Measurements from ENCODE around the gene CAMKK1.

DNA sequence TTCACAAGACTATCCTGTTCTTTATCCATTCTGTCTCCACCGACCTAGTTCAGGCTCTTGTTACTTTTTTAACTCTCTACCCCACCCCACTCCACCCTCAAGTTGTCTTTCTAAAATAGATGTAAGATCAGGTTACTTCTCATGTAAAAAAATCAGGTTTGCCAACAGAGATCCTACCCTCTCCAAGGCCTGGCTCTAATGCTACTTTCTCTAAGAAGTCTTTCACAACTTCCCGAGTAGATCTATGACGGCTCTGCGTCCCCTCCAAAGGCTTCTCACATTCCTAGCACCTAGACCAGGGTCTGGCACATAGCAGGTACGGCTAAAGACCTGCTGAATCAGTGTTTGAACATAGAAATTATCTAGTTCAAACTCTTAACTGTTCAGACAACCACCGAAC is 77.7 kb downstream of the CAMKK1 start:
- TF ChIP-seq CTCF (IDR thresholded peaks at IDR 0.05): no peak
- no peak for TF ChIP-seq POLR2A (IDR thresholded peaks at IDR 0.05; ENCODE audit: low read depth)
